Kidney epithelial cell (primary cell): ENCODE results near the gene HOXD10. TPM values are rescaled to one million over a fixed set of nuclear protein-coding genes. Genes with fewer than 3 reads are reported as not detected.

Experiments used
- DNase-seq: peaks from one replicate; pipeline ENCODE4 v3.0.0-alpha.2; 2010; ENCODE audit warnings: low read depth
- H3K27me3 ChIP-seq: 2 replicates; pipeline ENCODE4 v1.6.0; 2011; ENCODE audit warnings: low read length; ENCODE audit not compliant: control insufficient read depth, insufficient read depth
- H3K36me3 ChIP-seq: 2 replicates; pipeline ENCODE4 v1.5.1; 2011; ENCODE audit warnings: low read length; ENCODE audit not compliant: control insufficient read depth, insufficient read depth
- H3K4me3 ChIP-seq: 2 replicates; pipeline ENCODE4 v1.5.1; 2011; ENCODE audit warnings: low read depth, mild to moderate bottlenecking, control low read depth, low read length
- total RNA-seq: library from RNA; depleted of rRNA; stranded (reverse); fragments of >200 nt; gene quantifications from 2 replicates; pipeline ENCODE4 v1.2.3, GENCODE V29; 2015
- TF ChIP-seq, protein P1 (sequence below): IDR thresholded peaks from 2 replicates; pipeline ENCODE4 v1.5.1; 2011; ENCODE audit warnings: mild to moderate bottlenecking, moderate library complexity, low read length, control low read depth, inconsistent platforms; ENCODE audit not compliant: insufficient read depth, poor library complexity, severe bottlenecking

HOXD10 gene
- total RNA-seq, 1 donor from 2014 or later, result 5.6 TPM

DNA sequence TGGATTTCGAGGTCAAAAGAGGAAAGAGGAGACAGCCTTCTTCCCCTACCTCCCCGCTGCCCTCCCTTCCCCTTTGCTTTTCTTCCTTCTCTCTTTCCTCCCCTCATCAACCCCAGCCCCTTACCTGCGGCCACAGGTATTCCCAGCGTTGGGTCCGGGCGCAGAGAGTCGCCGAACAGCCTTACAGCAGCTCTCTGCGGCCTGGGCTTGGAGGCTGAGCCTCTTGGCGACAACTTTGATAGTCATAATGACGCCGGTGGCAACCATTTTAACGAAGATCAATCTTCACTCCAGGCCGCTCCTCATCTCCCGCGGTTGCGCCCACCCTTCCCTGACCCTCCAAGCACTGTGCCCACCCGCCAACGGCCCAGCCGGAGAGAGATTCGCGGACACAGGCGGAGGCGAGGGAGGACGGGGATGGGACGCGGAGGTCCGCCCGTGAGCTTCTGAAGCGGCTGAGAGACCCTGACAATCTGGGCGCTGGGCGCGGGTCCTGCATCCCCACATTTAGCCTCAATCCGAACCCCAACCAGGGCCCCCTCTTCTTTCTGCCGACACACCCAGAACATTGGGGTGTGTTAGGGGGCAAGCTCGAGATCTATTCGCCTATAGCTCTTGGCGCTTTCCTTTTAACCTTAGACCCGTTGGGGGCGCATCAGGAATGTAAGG lies 31.3 kb upstream of the HOXD10 start:
- DNase-seq, result no peak
- peaks cover 98% of the 10 kb centered on the region for H3K27me3 ChIP-seq
- TF ChIP-seq, protein P1, sequence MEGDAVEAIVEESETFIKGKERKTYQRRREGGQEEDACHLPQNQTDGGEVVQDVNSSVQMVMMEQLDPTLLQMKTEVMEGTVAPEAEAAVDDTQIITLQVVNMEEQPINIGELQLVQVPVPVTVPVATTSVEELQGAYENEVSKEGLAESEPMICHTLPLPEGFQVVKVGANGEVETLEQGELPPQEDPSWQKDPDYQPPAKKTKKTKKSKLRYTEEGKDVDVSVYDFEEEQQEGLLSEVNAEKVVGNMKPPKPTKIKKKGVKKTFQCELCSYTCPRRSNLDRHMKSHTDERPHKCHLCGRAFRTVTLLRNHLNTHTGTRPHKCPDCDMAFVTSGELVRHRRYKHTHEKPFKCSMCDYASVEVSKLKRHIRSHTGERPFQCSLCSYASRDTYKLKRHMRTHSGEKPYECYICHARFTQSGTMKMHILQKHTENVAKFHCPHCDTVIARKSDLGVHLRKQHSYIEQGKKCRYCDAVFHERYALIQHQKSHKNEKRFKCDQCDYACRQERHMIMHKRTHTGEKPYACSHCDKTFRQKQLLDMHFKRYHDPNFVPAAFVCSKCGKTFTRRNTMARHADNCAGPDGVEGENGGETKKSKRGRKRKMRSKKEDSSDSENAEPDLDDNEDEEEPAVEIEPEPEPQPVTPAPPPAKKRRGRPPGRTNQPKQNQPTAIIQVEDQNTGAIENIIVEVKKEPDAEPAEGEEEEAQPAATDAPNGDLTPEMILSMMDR, result no peak
- no peaks in the 10 kb centered on the region for H3K36me3 ChIP-seq
- no peak overlapping the region for H3K4me3 ChIP-seq

GRCh38 chr2:176085861-176086771 lies 30.5 kb upstream of the HOXD10 start:
- TF ChIP-seq, protein P1, result peak; percentile 48
- Histone ChIP-seq H3K4me3 (no peak overlapping the region), H3K27me3 (peaks cover 97% of the 10 kb centered on the region), H3K36me3 (no peaks in the 10 kb centered on the region)
- DNase-seq, result no peak

- Histone ChIP-seq H3K36me3 (no peaks in the 10 kb centered on the region), H3K4me3 (no peak overlapping the region), H3K27me3 (peaks cover 97% of the 10 kb centered on the region)
- DNase-seq, result no peak
- TF ChIP-seq, protein P1, result no peak
Observed at GRCh38 chr2:176087330-176088047, 29.1 kb upstream of the HOXD10 start.

DNA sequence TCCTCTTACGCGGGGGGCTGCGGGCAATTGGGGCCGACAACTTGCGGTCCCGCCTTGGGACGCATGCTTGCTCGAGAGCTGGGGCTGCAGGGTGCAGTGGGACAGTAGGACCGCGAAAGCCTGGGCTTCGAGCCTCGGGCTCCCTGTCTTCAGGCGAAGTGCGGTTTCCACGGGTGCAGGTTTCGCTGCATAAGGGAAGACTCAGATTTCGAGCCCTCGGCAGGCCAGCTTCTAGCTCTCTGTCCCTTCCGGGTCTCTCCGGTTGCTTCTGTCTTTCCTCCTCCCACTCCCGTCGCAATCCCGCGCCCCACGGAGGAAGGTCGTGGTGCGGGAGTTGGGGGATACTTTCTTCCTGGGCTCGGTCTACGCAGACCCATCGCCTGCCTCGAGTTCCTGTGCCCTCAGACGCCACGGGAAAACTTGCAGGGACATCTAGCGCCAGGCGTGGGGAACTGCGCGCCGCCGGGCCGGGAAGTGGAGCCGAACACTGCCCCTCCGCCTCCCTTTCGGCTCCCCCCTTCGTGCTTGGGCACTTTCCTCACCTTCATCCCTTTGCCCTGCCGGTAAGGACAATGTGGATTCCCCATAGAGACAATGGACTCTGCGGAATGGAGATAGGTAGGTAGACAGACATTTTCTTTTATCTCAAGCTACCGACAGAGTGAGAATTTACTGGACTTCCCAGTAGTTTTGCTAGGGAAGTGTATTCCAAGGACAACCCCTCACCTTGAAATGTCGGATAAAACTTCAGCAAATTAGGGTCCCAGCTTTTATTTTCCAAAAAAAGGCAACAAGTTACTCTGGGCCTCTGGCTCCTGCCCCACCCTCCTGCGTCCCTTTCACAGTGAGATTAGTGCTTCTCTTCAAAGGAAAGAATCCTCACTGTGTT lies 28.3 kb upstream of the HOXD10 start:
- no peaks in the 10 kb centered on the region for H3K36me3 ChIP-seq
- peaks cover 97% of the 10 kb centered on the region for H3K27me3 ChIP-seq
- no peak for DNase-seq
- peak overlapping the region; percentile 15 for H3K4me3 ChIP-seq
- TF ChIP-seq, protein P1, result peak; percentile 83
